GM12865 (cell line): ENCODE data around the gene SMURF2.
A peak's percentile ranks its signal among the peaks of the same experiment; 100 is the strongest.

Experiments used
- DNase-seq: peaks from one replicate; pipeline ENCODE4 v3.0.0; 2010; ENCODE audit warnings: low read depth
- H3K4me3 ChIP-seq: 2 replicates; pipeline ENCODE4 v1.5.1; 2011; ENCODE audit warnings: mild to moderate bottlenecking, low read depth, low read length, control low read depth
- CTCF ChIP-seq: IDR thresholded peaks from 2 replicates; pipeline ENCODE4 v1.5.1; 2011; ENCODE audit warnings: low read length, control low read depth, low read depth, inconsistent platforms; ENCODE audit not compliant: insufficient read depth; ENCODE audit errors: missing control alignments

Gene SMURF2

GRCh38 chr17:64507413-64507782, 154.7 kb downstream of the SMURF2 start:
- TF ChIP-seq CTCF = peak; percentile 41
- DNase-seq = peak; percentile 75
- H3K4me3 ChIP-seq = peak overlapping the region; percentile 100

DNA sequence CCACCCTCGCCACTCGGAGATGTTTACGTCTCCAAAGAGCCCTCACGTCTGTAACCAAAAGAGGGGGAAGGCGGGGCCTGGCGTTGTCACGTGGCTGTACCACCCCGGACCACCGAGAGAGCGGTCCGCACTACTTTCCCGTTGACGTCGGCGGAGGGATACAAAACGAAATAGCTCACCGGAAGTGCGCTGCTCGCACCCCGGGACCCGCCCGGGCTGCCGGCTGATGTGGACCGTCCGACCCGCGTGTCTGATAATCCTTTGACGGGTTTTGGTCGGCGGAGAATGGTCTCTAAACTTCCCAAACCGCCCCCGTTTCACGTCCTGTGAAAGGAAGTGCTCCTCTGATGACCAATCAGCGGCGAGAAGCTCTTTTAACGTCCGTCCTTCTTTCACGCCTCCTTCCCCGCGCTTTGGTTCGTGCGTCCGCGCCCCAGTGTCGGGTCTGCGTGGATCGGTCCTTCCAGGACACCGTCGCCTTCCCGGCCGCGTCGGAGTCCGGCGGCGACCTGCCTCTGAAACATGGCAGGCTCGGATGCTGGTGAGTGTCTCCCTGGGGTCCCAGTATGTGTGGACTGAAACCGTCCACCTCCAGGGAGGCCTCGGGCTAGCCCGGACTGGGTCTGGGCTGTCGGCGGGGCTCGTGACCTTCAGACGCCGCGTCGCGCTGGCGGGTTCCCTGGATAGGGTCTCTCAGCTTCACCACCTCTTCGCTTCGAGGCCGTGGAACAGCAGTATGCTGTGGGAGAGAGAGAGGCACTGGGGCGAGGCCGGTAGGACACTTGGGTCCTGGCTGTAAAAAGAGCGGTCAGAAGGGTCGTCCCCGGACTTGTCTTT, 155.3 kb downstream of the SMURF2 start, which contains the start of gene CEP95:
Gene CEP95 (plus strand): TSS at position 402 of the 837 bp plus-strand sequence. CDS start 121 bp downstream, at position 523.
- DNase-seq = no peak
- H3K4me3 ChIP-seq = peak within 1 kb of the TSS; percentile 100
- TF ChIP-seq CTCF = no peak

DNA sequence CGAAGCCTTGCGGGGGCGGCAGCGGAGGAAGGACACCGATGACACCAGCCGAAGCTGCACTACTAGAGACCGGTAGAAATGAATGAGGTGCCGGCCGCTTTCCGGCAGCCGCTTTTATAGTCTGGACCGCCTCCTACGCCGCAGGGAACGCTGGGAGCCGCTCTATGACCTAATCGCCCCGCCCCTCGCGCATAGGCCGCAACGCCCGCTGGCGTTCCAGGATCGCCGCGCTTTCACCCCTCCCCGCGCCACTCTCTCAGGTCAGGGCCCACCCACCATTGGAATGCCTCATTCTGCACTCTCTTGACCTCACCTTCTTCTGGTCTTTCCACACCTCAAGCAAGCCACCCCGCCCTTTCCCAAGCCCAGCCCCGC, 155.9 kb downstream of the SMURF2 start, which contains the start of gene DDX5:
Gene DDX5 (minus strand): TSS at position 89 of the 375 bp plus-strand sequence. CDS start 170 bp downstream, outside the sequence.
- H3K4me3 ChIP-seq = peak within 1 kb of the TSS; percentile 100
- DNase-seq = peak; percentile 99
- TF ChIP-seq CTCF = no peak

- no peak for TF ChIP-seq CTCF
- peak; percentile 91 for DNase-seq
- peak overlapping the region; percentile 100 for H3K4me3 ChIP-seq
Measured at GRCh38 chr17:64505340-64506200, 156.5 kb downstream of the SMURF2 start.

GRCh38 chr17:64504769-64505339, 157.3 kb downstream of the SMURF2 start:
- TF ChIP-seq CTCF = no peak
- no peak for DNase-seq
- H3K4me3 ChIP-seq = peak overlapping the region; percentile 100

DNA sequence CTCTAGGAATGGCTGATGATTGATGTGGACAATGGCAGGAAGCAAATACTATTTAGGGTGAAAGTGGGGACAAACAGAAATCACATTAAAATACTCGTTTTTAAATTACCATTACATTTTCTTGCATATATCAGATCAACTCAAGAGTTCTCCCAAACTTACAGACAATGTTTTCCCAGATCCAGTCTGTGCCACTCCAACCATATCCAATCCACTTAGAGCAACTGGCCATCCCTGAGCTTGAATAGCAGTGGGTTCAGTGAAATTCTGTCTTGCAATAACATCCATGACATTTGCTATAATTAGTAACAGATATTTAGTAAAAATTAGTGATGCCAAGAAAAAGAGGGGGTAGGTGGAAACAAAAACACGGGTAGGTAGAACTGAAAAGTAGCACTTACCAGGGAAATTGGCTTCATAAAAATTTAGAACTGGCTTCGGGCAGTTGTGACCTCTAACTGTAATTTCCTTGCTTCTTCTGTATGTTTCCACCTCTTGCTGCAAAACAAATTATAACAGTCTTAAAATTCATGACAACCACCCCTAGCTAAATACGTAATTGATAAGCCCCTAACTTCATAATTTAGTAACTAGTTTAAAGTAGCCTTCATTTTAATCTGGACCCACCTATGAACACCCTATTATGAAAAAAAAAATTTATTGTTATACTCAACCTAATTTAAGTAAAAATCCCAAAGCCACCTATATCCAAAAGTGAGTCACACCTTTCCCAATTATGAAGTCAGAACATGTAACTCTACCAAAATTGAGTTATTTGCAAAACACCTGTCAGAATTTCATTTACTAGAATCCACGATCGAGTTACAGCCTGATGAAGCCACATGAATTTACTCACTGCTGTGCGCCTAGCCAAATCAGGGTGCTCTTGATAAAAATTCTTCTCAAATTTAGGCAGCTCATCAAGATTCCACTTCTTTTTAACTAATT, 158.0 kb downstream of the SMURF2 start:
- H3K4me3 ChIP-seq = peak overlapping the region; percentile 100
- TF ChIP-seq CTCF = no peak
- DNase-seq = no peak
